Activated T-cell treated with anti-CD3 and anti-CD28 coated beads, Interleukin-2, amount 50 U/mL, for 4 hours (primary cell): Measurements from ENCODE around the gene CLEC16A. TPM values are rescaled to one million over a fixed set of nuclear protein-coding genes. Genes with fewer than 3 reads are reported as not detected.

Experiments
- ATAC-seq, 2 donors: fragments of 200-7000 bp; cut with Tn5 transposase; one replicate each; pipeline ENCODE4 v1.10.0; 2021
- DNase-seq: peaks from one replicate; pipeline ENCODE4 v3.0.0-alpha.2; 2020
- H3K27me3 Mint-ChIP-seq: one replicate; pipeline ENCODE4 v1.8.0; 2021; ENCODE audit warnings: low read depth, mixed read lengths
- H3K36me3 Mint-ChIP-seq: one replicate; pipeline ENCODE4 v1.8.0; 2022; ENCODE audit warnings: mixed read lengths; ENCODE audit not compliant: insufficient read depth
- H3K4me1 Mint-ChIP-seq: one replicate; pipeline ENCODE4 v1.8.0; 2021; ENCODE audit warnings: low read depth, mixed read lengths
- H3K4me3 Mint-ChIP-seq: one replicate; pipeline ENCODE4 v1.8.0; 2021; ENCODE audit warnings: mild to moderate bottlenecking, moderate library complexity, mixed read lengths
- H3K9me3 Mint-ChIP-seq: one replicate; pipeline ENCODE4 v1.8.0; 2021; ENCODE audit warnings: mixed read lengths
- total RNA-seq, 3 donors: library from RNA; stranded (reverse); gene quantifications; one replicate each; pipeline ENCODE4 v1.2.1, GENCODE V29; 2021

The CLEC16A gene
- total RNA-seq, 3 donors from 2014 or later: 25.2 to 26.4 (median 26.3) TPM

DNA sequence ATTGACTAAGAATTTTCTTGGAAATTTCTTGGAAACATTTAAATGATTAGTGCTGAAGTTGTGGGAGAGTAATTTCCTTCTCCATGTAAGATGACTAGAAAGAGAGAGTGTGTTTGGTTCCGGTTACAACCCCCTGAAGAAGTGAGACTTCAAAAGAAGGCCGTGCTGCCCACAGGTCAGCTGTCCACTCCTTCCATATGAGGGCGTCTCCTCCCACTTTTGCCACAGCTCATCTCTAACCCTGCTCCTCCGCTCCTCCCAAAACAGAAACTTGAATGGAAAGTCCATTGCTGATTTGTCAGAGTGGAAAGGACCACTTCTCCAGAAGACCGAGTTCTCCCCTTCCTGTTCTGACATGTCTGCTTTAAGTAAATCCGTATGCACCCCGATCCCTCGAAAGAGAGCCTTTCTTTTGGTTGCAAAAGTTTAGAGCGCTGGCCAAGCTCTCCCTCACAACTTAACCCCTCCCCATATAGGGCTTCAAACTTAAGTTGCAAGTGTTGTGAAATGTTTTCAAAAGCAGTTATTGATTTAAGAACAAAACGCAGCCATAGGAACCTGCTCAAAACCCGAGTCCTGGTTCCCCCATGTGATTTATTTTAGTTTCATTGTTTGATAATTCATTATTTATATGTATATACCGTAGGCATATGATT, 182.2 kb downstream of the CLEC16A start:
- no peak overlapping the region for H3K4me3 Mint-ChIP-seq
- peaks cover 16% of the 10 kb centered on the region for H3K4me1 Mint-ChIP-seq
- no peaks in the 10 kb centered on the region for H3K27me3 Mint-ChIP-seq
- H3K9me3 Mint-ChIP-seq: no peaks in the 10 kb centered on the region
- no peak for ATAC-seq
- H3K36me3 Mint-ChIP-seq: peaks cover 30% of the 10 kb centered on the region
- DNase-seq: no peak

DNA sequence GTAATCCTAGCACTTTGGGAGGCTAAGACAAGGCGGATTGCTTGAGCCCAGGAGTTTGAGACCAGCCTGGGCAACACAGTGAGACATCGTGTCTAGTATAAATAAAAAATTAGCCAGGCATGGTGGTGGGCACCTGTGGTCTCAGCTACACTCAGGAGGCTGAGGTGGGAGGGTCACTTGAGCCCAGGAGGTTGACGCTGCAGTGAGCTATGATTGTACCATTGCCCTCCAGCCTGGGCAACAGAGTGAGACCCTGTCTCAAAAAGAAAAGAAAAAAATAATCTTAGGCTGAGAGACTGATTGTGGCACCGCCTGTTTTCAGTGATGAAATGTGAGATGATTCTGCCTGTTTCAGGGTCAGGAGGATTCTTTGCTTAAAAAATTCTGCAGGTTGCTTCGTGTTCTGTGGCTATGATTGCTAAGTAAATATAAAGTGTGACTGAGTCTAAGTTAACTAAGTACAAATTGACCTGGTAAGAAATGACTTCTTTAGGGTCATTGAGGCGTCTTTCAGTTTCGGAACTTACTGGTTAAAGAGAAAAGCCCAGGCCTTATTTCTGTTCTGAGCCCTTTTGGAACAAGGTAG, 183.3 kb downstream of the CLEC16A start:
- no peaks in the 10 kb centered on the region for H3K27me3 Mint-ChIP-seq
- H3K36me3 Mint-ChIP-seq: peaks cover 22% of the 10 kb centered on the region
- DNase-seq (no peak), ATAC-seq (no peak)
- peaks cover 20% of the 10 kb centered on the region for H3K4me1 Mint-ChIP-seq
- H3K9me3 Mint-ChIP-seq: no peaks in the 10 kb centered on the region
- no peak overlapping the region for H3K4me3 Mint-ChIP-seq

DNA sequence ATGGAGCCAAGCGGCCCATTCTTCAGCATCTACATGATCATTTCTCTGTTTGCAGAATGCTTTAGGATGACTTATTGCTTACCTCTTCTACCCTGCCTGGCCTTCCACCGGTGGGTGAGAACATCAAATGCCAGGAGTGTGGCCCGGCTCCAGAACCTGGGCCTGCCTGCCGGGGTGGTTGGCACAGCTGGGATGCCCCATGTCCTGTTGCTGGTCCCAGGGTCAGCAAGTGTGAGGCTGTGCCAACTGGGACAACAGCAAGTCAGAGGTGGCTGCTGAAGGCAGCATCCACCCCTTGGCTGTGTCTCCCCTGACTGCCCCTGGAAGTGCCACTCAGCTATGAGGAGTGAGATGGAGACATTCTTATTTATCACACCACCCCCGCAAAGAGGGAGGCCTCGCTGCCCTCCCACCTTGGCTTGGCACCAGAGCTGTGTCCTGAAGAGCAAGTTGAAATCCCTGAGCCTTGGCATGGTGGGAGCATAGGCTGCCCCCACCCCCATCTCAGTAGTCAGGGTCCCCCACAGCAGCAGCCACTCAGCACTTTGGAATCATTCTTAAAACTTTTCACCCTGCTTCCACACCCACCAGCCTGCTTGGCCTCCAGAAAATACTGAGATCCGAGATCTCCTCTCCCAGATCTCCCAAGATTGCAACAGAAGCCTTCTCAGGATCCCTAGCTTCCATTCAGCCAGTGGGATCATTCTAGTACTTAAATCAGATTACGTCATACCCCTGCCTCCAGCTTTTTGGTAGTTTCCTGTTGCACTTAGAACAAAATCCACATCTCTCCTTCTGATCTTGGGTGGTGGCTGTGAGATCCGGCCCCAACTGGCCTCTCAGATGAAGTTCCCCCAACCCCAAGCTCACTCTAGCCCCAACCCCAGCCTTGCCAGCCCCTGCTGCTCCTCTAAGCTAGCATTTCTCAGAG, 184.1 kb downstream of the CLEC16A start:
- no peaks in the 10 kb centered on the region for H3K27me3 Mint-ChIP-seq
- no peaks in the 10 kb centered on the region for H3K9me3 Mint-ChIP-seq
- peaks cover 21% of the 10 kb centered on the region for H3K36me3 Mint-ChIP-seq
- H3K4me3 Mint-ChIP-seq: no peak overlapping the region
- ATAC-seq (no peak), DNase-seq (no peak)
- H3K4me1 Mint-ChIP-seq: peaks cover 20% of the 10 kb centered on the region

DNA sequence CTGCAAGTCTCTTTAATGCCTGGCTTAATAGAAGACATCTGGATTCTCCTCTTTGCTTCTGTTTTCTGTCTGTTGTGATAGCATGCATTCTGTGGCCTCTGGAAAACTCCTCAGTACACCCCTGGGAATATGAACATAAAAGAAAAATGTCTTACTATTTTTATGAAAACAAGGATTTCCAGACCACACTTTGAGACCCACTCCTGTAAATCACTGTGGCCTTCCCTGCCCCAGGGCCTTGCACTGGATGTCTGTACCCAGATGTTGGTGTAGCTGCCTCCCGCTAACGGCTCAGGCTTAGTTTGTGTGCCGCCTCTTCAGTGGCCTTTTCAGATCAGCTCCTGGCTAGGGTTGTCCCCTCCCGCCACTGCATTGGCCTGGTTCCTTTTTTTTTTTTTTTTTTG, 185.0 kb downstream of the CLEC16A start:
- H3K9me3 Mint-ChIP-seq: no peaks in the 10 kb centered on the region
- no peak for DNase-seq
- no peaks in the 10 kb centered on the region for H3K27me3 Mint-ChIP-seq
- ATAC-seq: no peak
- H3K4me1 Mint-ChIP-seq: peaks cover 20% of the 10 kb centered on the region
- no peak overlapping the region for H3K4me3 Mint-ChIP-seq
- H3K36me3 Mint-ChIP-seq: peaks cover 12% of the 10 kb centered on the region

DNA sequence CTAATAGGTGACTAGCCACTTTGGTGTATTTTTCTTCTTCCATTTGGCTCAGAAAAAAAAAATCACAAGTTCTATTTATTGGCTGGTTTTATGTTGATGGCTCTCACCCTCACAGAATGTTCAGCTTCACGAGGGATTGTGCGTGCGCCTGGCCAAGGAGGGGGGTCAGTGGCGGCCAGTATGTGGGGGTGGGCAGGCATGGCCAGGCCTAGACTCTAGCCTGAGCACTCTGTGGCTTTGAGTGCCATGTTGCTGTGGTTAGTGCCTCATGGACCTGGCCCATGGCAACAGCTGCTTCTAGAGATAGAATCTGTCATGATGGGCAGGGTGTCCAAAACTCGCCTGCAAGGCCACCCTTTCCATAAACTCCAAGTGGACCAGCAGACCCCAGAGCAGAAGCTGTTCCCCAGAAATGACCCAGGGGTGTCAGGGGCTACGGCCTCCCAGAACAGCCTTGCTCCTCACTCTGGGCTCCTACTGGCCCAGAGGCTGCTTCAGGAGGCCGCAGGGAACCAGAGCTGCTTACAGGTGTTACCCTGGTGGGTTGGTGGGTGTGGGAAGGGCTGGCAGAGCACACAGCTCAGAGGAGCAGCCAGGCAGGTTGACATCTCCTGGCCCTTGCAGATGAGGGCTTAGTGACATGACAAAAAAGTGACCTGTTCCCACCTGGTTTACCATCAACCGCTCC, 186.8 kb downstream of the CLEC16A start:
- no peak for ATAC-seq
- Mint-ChIP-seq H3K4me1 (peaks cover 20% of the 10 kb centered on the region), H3K4me3 (no peak overlapping the region), H3K27me3 (no peaks in the 10 kb centered on the region), H3K36me3 (peaks cover 20% of the 10 kb centered on the region), H3K9me3 (no peaks in the 10 kb centered on the region)
- DNase-seq: no peak

DNA sequence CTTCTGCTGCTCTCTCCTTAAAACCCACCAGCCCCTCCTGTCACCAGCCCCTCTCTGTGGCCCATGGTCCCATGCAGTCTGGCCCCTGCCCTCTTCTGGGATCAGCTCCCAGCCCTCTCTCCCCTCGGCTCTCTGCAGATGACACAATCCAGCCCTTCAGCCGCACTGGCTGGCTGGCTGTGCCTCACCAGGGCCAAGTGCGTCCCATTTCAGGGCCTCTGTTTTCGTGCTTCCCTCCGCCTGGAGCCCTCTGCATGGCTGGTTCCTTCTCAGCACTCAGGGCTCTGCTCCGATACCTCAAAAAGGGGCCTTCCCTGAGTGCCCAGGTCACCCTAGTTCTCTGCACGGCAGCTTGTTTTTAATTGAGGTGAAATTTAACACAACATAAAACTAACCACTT, 187.3 kb downstream of the CLEC16A start:
- peaks cover 17% of the 10 kb centered on the region for H3K36me3 Mint-ChIP-seq
- no peak for ATAC-seq
- no peak overlapping the region for H3K4me3 Mint-ChIP-seq
- no peaks in the 10 kb centered on the region for H3K27me3 Mint-ChIP-seq
- no peak for DNase-seq
- H3K9me3 Mint-ChIP-seq: no peaks in the 10 kb centered on the region
- H3K4me1 Mint-ChIP-seq: peaks cover 20% of the 10 kb centered on the region

DNA sequence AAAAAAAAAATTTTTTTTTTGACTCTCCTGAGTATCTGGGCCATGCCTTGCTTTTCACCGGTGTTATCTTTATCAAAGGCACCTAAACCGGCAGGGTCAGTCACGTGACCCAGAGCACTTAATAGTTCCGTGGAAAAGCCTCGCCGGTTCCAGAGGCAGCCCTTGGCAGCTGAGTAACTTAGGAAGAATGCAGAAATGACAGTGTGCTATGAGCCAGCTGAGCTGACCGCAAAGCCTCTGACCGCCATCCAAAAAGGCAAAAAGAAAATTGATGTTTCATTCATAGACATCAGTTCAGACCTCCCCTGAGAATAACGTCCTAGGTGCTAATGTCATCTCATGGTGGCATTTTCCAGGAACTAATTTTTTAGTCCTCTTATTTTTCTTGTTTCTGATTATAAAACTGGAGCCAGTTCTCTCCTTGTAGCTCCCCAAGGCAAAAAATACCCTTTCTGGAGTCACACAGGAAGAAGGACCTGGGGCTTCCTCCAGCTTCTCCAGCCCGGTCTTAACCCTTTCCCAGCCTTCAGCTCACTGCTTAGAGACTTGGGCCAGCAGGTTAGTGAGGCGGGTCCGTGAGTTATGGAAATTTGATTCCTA, 189.1 kb downstream of the CLEC16A start:
- Mint-ChIP-seq H3K4me1 (peaks cover 24% of the 10 kb centered on the region), H3K36me3 (peaks cover 19% of the 10 kb centered on the region), H3K27me3 (no peaks in the 10 kb centered on the region), H3K9me3 (no peaks in the 10 kb centered on the region), H3K4me3 (no peak overlapping the region)
- DNase-seq: no peak
- no peak for ATAC-seq

DNA sequence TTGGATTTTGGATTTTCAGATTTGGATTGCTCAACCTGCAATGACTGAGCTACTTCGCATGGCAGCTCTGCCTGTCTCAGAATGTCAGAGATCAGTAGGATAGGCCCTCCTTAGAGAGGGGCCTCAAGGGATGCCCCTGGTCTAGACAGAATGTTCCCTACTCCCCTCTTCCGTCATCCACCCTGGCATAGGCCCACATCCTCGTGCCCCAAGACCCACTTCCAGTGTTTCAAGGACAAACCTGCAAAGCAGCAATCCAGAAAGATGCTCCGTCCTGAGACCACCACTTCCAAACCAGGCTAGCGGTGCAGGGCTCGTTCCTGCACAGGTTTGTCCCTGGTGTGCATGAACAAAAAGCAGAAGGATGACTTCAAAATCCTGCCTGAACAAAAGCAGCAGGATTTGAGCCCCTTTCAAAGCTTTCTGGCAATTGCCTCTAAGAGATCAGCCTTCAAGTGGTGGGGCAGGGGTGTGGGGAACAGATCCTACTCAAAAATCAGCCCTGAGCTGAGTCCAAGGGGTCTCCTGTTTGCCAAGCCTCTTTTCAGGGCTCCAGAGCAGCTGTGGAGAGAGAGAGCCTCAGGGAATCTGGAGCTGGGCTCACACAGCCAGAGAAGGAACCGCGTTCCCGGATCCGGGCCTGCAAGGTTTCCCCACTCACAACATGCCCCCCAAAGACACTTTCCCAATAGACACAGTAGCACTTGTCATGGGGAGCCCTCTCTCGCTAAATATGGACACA, 190.5 kb downstream of the CLEC16A start:
- no peak overlapping the region for H3K4me3 Mint-ChIP-seq
- ATAC-seq: no peak
- H3K4me1 Mint-ChIP-seq: peaks cover 26% of the 10 kb centered on the region

DNA sequence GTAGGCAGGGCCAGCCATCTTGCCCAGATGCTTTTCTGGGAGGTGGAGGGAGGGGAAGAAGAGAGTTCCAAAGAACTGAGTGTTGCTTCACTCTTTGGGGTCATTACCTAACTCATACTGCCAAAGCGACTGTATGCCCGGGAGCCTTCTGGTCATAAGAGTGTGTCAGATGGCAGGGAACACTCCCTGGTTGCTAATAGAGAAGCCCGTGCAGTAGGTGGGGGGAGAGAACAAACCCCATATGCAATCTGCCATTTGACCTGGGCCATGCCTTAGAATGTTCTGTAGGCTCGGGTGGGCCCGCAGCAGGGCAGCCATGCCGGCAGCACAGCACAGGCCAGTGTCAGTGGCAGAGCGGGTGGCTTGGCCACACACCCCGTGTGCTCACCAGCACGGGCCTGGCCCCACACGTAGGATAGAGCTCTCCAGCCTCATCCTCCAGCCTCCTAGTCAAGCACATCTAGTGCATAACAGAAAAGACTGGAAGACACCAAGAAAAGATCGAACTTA, 191.2 kb downstream of the CLEC16A start:
- Mint-ChIP-seq H3K4me3 (no peak overlapping the region), H3K4me1 (peaks cover 31% of the 10 kb centered on the region)
- no peak for DNase-seq

More for the DNA sequence above, 190.5 kb downstream of the CLEC16A start:
- DNase-seq: no peak
- H3K9me3 Mint-ChIP-seq: no peaks in the 10 kb centered on the region
- peaks cover 16% of the 10 kb centered on the region for H3K36me3 Mint-ChIP-seq
- H3K27me3 Mint-ChIP-seq: no peaks in the 10 kb centered on the region

DNA sequence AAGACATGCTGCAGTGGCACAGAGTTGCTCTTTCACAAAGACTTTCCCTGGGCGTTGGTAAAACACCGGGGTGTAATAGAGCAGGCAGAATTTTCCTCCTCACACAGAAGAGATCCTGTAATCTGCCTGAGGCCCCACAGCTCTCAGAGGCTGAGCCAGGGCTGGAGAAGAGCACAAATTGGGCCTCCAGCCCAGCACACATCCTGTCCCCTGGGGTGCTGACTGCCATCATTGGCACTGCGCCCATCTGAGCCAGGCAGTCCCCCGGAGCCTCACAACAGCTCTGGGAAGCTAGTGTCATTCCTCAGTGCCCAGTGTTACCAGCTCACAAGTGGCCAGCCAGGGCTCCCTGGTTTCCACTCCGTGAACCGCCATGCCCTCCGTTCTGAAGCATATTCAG, 192.2 kb downstream of the CLEC16A start:
- Mint-ChIP-seq H3K4me3 (no peak overlapping the region), H3K27me3 (no peaks in the 10 kb centered on the region), H3K9me3 (no peaks in the 10 kb centered on the region), H3K4me1 (peaks cover 31% of the 10 kb centered on the region), H3K36me3 (peaks cover 14% of the 10 kb centered on the region)
- DNase-seq (no peak), ATAC-seq (no peak)

More for the DNA sequence above, 191.2 kb downstream of the CLEC16A start:
- Mint-ChIP-seq H3K36me3 (peaks cover 16% of the 10 kb centered on the region), H3K27me3 (no peaks in the 10 kb centered on the region), H3K9me3 (no peaks in the 10 kb centered on the region)
- no peak for ATAC-seq

DNA sequence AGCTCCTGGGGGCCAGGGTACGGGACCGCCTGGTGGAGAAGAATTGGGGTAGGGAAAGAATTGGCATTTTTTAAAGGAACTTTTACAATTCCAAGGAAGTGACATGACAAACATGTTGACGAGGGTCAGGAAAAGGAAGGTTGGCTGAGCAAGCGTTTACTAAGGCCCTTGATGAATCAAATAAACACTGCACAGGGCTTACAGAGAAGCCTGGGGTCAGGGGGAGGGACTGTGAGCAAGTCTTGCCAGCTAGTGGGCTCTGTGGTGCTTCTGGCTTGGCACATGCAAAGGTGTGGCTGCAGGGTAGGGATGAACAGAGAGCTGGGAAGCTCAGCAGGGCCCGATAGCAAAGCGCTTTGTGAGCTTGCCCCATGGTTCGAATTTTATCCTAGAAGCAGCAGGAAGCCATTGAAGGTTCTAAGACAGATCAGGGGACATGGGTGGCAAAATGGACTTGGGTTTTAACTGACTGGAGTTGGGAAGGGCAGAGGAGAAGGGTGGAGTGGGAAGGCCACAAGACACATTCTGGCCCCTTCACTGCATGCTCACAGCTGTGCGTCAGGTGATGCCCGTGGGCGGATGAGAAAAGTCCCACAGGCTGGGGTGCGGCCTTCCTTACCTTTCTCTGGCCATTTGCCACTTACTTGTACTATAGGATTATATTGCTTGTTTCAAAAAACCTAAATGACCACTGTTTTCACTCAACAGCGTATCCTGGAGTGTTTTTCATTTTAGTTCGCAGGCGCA, 193.8 kb downstream of the CLEC16A start:
- ATAC-seq (no peak), DNase-seq (no peak)
- peaks cover 14% of the 10 kb centered on the region for H3K36me3 Mint-ChIP-seq
- no peaks in the 10 kb centered on the region for H3K27me3 Mint-ChIP-seq
- H3K4me3 Mint-ChIP-seq: no peak overlapping the region
- H3K4me1 Mint-ChIP-seq: peaks cover 30% of the 10 kb centered on the region
- H3K9me3 Mint-ChIP-seq: no peaks in the 10 kb centered on the region

DNA sequence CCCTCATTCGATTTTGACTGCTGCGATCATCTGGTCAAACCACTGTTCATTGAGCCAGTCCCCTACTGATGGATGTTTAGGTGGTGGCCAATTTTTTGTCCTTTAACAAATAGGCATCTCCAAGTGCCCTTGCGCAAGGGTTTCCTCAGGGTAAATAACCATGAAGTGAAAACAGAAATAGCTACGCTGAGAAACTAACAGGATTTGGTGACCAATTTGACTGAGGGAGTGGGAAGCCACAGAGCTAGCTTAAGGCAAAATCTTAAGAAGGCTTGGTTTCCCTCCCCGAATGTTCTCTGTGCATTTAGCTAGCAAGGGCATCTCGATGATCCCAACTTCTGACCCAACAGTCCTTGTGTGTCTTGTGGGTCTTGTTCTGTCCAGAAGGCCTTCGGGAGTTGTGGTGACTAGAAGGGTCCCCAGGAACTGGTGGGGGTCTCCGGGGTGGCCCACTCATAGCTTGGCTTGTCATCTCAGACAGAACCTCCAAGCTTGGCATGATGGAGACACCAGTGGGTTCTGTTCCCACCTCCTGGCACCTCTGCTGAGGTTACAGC, 194.5 kb downstream of the CLEC16A start:
- H3K4me1 Mint-ChIP-seq: peaks cover 30% of the 10 kb centered on the region

More for the DNA sequence above, 194.5 kb downstream of the CLEC16A start:
- H3K4me3 Mint-ChIP-seq: no peak overlapping the region
- H3K9me3 Mint-ChIP-seq: no peaks in the 10 kb centered on the region
- no peaks in the 10 kb centered on the region for H3K27me3 Mint-ChIP-seq
- DNase-seq (no peak), ATAC-seq (no peak)
- peaks cover 14% of the 10 kb centered on the region for H3K36me3 Mint-ChIP-seq
